ENCODE measurements around the gene C20orf204.

C20orf204 gene

DNA sequence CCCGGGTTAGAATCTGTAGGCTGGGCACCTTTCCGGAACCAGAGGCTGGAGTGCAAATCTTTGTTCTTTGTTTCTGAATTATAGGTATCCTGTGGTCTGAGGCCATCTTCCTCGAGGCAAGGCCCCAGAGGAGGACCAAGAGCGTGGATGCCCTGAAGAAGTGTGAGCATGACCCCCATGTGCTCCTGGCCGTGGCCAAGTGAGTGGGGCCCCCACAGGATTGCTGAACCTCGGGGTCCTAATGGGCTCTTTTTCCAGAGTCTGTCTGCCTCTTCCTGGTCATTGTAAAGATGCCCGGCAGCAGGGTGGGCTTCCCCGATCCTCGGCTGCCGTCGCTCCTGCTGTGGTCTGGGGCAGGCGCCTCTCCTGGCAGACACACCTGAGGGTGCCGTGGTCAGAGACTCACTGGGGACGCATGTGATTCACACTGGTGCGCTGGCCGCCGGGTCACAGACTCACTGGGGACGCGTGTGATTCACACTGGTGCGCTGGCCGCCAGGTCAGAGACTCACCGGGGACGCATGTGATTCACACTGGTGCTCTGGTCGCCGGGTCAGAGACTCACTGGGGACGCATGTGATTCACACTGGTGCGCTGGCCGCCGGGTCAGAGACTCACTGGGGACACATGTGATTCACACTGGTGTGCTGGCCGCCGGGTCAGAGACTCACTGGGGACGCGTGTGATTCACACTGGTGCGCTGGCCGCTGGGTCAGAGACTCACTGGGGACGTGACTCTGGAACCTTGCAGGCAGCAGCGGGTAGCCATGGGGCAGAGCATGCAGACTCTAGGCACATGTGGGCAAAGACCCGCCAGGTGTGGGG is 6.5 kb upstream of the C20orf204 start:
- TF ChIP-seq, protein P1, sequence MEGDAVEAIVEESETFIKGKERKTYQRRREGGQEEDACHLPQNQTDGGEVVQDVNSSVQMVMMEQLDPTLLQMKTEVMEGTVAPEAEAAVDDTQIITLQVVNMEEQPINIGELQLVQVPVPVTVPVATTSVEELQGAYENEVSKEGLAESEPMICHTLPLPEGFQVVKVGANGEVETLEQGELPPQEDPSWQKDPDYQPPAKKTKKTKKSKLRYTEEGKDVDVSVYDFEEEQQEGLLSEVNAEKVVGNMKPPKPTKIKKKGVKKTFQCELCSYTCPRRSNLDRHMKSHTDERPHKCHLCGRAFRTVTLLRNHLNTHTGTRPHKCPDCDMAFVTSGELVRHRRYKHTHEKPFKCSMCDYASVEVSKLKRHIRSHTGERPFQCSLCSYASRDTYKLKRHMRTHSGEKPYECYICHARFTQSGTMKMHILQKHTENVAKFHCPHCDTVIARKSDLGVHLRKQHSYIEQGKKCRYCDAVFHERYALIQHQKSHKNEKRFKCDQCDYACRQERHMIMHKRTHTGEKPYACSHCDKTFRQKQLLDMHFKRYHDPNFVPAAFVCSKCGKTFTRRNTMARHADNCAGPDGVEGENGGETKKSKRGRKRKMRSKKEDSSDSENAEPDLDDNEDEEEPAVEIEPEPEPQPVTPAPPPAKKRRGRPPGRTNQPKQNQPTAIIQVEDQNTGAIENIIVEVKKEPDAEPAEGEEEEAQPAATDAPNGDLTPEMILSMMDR (IDR thresholded peaks at IDR 0.05) = no peak
- DNase-seq (ENCODE audit: low spot score) = no peak
- H3K27ac ChIP-seq = no peak overlapping the region
- no peak overlapping the region for H3K4me3 ChIP-seq

DNA sequence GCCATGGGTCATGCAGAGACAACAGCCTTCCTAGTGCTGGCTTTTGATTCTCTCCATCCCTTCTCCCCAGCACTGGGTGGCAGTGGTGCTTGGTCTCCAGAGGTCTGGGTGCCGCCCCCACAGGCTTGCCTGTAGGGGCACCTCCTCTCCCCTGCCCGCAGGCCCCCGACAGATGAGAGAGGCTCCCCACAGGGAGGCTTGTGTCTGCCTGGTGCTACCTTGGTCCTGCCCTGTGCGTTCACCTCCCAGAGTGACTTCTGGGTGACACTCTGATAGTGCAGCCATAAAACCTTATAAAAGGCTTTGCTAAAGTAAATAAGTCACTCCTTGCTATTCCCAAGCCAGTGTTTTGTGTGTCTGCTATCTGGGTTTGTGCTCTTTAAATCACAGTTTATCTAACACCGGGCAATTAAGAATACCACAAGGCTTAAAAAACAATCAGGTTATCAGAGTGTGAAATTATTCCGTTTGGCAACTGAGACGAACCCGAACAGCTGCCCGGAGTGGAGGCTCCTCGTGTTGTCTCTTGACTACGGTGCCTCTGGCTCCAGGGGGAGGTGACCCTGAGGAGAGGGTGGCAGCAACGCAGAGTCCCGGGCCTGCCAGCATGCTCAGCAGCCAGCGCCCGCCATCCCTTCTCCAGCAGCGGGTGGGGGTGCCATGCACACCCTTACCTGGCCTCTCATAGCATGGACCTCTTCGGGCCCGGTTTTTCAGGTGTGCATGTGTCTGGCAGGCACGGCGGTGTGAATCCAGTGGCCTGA is 5.4 kb upstream of the C20orf204 start:
- TF ChIP-seq, protein P1 (IDR thresholded peaks at IDR 0.05) = no peak
- Histone ChIP-seq H3K27ac (no peak overlapping the region), H3K4me3 (no peak overlapping the region)
- DNase-seq (ENCODE audit: low spot score) = no peak

GRCh38 chr20:64031822-64032314 is 4.1 kb upstream of the C20orf204 start:
- Histone ChIP-seq H3K27ac (no peak overlapping the region), H3K4me3 (no peak overlapping the region)
- DNase-seq (ENCODE audit: low spot score) = no peak
- TF ChIP-seq, protein P1 (IDR thresholded peaks at IDR 0.05) = no peak

DNA sequence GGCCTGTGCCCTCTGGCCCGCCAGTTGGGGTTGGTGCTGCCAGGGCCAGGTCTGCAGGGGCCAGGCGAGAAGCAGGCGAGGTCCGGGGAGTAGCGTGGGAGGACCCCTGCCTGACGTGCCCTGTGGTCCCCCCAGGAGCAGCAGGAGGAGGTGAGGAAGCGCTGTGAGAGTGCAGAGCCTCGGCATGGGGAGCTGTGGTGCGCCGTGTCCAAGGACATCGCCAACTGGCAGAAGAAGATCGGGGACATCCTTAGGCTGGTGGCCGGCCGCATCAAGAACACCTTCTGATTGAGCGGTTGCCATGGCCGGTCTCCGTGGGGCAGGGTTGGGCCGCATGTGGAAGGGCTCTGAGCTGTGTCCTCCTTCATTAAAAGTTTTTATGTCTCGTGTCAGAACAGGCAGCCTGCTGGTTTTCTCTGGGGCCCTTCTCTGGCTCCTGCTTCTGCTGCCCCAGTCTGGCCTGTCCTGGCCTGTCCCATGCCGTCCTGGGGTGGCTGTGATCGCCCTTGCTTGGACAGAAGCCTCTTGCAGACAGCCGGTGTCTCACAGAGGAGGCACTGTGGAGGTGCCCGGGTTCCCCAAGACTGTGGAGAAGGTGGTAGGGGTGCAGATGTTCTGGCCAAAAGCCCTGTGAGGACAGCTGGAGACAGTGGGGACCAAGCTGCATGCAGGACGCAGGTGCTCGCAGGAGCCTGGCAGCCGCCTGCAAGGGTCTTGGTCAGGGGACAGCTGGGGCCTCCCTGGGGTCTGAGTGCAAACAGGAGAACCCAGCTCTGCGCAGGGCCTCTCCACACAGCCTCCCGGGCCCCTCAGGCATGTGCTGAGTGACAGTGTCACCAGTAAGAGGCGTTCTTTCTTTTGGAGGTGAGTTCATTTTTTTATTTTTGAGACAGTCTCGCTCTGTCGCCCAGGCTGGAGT is 3.0 kb upstream of the C20orf204 start:
- TF ChIP-seq, protein P1 (IDR thresholded peaks at IDR 0.05) = no peak
- DNase-seq (ENCODE audit: low spot score) = no peak
- H3K4me3 ChIP-seq = no peak overlapping the region
- H3K27ac ChIP-seq = no peak overlapping the region

DNA sequence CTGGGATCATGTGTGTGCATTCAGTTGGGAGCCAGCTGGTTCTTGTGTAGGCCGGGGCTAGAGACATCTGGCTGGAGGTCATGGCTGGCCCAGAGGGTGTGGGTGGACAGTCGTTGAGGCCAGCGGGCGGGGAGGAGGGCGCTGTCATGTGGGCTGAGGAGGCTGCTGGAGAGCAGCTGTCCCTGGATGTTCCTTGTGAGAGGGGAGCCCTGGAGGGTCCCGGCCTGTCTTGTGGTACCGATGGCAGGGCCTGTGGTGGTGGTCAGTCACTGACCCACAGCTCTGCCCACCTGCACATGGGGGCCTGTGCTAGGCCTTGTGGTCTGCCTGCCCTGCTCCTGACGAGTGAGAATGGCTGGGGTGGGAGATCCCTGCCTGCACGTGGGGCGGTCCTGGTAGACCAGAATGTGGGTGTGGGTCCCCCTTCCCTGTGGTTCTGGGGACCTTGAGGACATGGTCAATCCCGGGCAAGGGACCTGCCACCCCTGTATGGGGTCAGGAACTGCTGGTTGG is 1.9 kb upstream of the C20orf204 start:
- Histone ChIP-seq H3K27ac (no peak overlapping the region), H3K4me3 (no peak overlapping the region)
- DNase-seq (ENCODE audit: low spot score) = no peak
- TF ChIP-seq, protein P1 (IDR thresholded peaks at IDR 0.05) = no peak

GRCh38 chr20:64035066-64035932 is 683 bp upstream of the C20orf204 start:
- TF ChIP-seq, protein P1 (IDR thresholded peaks at IDR 0.05) = no peak
- Histone ChIP-seq H3K4me3 (no peak overlapping the region), H3K27ac (no peak overlapping the region)
- no peak for DNase-seq (ENCODE audit: low spot score)

Measured in coronary artery (tissue), 2 donors.